Uterus (tissue), 4 donors: Measurements from ENCODE around the gene TMPRSS11A. TPM values are rescaled to one million over a fixed set of nuclear protein-coding genes. Genes with fewer than 3 reads are reported as not detected.

Experiments
- DNase-seq, 2 donors: peaks; one replicate each; pipeline ENCODE4 v3.0.0-alpha.2; 2019 to 2020
- H3K27ac ChIP-seq, 2 donors: fragments of 200-600 bp; sonication (generic); 1 replicate in 1 of 2; 2 replicates in 1 of 2; pipeline ENCODE4 v1.5.1; 2016 to 2018
- H3K27me3 ChIP-seq, 2 donors: fragments of 200-600 bp; sonication (generic); one replicate each; pipeline ENCODE4 v1.5.1; 2018 to 2019; ENCODE audit warnings: control low read depth in 1 of 2
- H3K36me3 ChIP-seq, 2 donors: fragments of 200-600 bp; sonication (generic); one replicate each; pipeline ENCODE4 v1.5.1; 2019; ENCODE audit warnings: control low read depth in 1 of 2
- H3K4me1 ChIP-seq, 2 donors: fragments of 200-600 bp; sonication (generic); one replicate each; pipeline ENCODE4 v1.5.1; 2018 to 2019; ENCODE audit warnings: control low read depth in 1 of 2
- H3K4me3 ChIP-seq, 2 donors: fragments of 200-600 bp; sonication (generic); 1 replicate in 1 of 2; 2 replicates in 1 of 2; pipeline ENCODE4 v1.5.1; 2018 to 2019; ENCODE audit warnings: mild to moderate bottlenecking in 1 of 2
- H3K9me3 ChIP-seq, 2 donors: fragments of 200-600 bp; sonication (generic); one replicate each; pipeline ENCODE4 v1.5.1; 2019; ENCODE audit warnings: control low read depth in 1 of 2
- POLR2A ChIP-seq, 2 donors: fragments of 450-650 bp; IDR thresholded peaks; one replicate each; pipeline ENCODE4 v1.6.1; 2016; ENCODE audit warnings: antibody characterized with exemption in 2 of 2, mild to moderate bottlenecking in 1 of 2, moderate library complexity in 1 of 2
- intact Hi-C: fragments of 100-400 bp; cut with DNase I; formaldehyde crosslinking; loops from one replicate; pipeline ENCODE4 v1.15.1; 2023; ENCODE audit warnings: low total_unique reads
- total RNA-seq, 4 donors: library from RNA; depleted of rRNA in 3 of 4; stranded (reverse); fragments of >200 nt in 3 of 4; gene quantifications; one replicate each; pipeline versions ENCODE4 v1.1.0 to v1.2.4, GENCODE V29; 2014 to 2023
- TF ChIP-seq, protein P1 (sequence below), 4 experiments: fragments of 200-600 bp in 2 of 4; fragments of 450-650 bp in 2 of 4; sonication (generic) in 2 of 4; IDR thresholded peaks; one replicate each; pipeline ENCODE4 v1.5.1; 2016 to 2019; ENCODE audit warnings: antibody characterized with exemption in 4 of 4, mild to moderate bottlenecking in 2 of 4, moderate library complexity in 1 of 4
- donor health status: DM: yes; HTN: yes; CAD: no.

The TMPRSS11A gene
- total RNA-seq, 4 donors from 2014 or later, result not detected

DNA sequence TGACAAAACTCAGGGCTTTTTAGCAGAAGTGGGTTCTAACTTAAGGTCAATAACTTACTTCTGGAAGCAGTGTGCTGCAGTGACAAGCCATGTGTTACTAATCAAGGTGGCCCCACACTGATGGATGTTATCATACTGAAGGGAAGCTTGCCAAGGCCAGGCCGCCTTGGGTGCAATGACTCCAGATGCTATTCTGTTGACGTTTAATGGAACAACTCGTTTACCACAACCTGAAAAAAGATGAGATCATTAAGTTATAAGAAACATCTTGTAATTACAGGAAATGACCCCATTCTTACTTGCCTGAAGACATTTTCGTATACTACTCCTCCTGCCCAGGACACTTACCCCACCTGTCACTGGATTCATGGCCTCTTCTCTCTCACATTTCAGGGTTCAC lies 40.6 kb downstream of the TMPRSS11A start:
- Histone ChIP-seq H3K36me3 (no peaks in the 10 kb centered on the region), H3K9me3 (no peaks in the 10 kb centered on the region), H3K4me3 (no peak overlapping the region), H3K27me3 (no peaks in the 10 kb centered on the region), H3K4me1 (no peaks in the 10 kb centered on the region), H3K27ac (no peak overlapping the region)
- intact Hi-C loops, result no loop called here
- DNase-seq, result no peak
- TF ChIP-seq, protein P1, sequence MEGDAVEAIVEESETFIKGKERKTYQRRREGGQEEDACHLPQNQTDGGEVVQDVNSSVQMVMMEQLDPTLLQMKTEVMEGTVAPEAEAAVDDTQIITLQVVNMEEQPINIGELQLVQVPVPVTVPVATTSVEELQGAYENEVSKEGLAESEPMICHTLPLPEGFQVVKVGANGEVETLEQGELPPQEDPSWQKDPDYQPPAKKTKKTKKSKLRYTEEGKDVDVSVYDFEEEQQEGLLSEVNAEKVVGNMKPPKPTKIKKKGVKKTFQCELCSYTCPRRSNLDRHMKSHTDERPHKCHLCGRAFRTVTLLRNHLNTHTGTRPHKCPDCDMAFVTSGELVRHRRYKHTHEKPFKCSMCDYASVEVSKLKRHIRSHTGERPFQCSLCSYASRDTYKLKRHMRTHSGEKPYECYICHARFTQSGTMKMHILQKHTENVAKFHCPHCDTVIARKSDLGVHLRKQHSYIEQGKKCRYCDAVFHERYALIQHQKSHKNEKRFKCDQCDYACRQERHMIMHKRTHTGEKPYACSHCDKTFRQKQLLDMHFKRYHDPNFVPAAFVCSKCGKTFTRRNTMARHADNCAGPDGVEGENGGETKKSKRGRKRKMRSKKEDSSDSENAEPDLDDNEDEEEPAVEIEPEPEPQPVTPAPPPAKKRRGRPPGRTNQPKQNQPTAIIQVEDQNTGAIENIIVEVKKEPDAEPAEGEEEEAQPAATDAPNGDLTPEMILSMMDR (IDR thresholded peaks at IDR 0.05), result no peak
- no peak for TF ChIP-seq POLR2A (IDR thresholded peaks at IDR 0.05)

DNA sequence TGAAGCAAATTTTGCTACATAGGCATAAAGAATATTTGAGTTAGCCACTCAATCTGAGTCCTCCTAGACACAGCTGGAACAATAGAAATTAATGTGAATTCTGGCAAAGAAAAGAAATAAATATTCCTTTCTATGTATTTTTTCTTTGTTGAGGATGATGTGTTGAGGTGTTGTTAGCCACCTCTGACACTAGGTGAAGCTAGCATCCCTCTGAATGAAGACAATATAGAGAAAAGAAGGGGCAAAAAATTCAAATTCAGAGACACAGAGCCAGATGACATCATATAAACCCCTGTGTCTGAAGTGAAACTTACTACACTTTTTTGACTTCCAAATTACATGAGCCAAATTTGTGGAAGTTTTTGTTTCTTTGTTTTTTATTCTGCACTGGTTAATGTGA lies 44.9 kb downstream of the TMPRSS11A start:
- Histone ChIP-seq H3K36me3 (no peaks in the 10 kb centered on the region), H3K27ac (no peak overlapping the region), H3K4me3 (no peak overlapping the region), H3K9me3 (no peaks in the 10 kb centered on the region), H3K27me3 (no peaks in the 10 kb centered on the region), H3K4me1 (no peaks in the 10 kb centered on the region)
- no peak for DNase-seq
- TF ChIP-seq POLR2A (IDR thresholded peaks at IDR 0.05), result no peak
- TF ChIP-seq, protein P1 (IDR thresholded peaks at IDR 0.05), result no peak
- intact Hi-C loops, result no loop called here

DNA sequence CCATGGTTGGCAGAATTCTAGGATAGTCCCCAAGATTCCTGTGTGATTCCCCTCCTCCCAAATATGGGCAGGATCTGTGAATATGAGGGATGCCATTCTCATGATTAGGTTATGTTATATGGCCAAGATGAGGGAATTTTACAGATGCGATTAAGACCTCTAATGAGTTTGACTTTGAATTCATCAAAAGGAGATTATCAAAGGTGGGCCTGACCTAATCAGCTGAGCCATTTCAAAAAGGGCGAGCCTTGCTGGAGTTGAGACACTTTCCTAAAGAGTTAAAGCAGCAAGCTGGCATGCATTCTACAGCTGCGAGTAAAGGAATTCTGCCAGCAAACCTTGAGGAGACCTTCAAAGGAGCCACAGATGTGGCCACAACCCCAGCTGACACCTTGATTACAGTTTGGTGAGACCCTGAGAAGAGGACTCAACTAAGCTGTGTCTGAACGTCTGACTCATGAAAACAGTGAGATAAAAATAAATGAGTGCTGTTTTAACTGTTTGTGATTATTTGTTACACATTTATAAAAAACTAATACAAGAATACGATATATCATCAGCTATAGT lies 47.8 kb downstream of the TMPRSS11A start:
- no peak for DNase-seq
- Histone ChIP-seq H3K27me3 (no peaks in the 10 kb centered on the region), H3K4me3 (no peak overlapping the region), H3K27ac (no peak overlapping the region), H3K36me3 (no peaks in the 10 kb centered on the region), H3K4me1 (no peaks in the 10 kb centered on the region), H3K9me3 (no peaks in the 10 kb centered on the region)
- intact Hi-C loops, result no loop called here
- TF ChIP-seq, protein P1 (IDR thresholded peaks at IDR 0.05), result no peak
- TF ChIP-seq POLR2A (IDR thresholded peaks at IDR 0.05), result no peak

DNA sequence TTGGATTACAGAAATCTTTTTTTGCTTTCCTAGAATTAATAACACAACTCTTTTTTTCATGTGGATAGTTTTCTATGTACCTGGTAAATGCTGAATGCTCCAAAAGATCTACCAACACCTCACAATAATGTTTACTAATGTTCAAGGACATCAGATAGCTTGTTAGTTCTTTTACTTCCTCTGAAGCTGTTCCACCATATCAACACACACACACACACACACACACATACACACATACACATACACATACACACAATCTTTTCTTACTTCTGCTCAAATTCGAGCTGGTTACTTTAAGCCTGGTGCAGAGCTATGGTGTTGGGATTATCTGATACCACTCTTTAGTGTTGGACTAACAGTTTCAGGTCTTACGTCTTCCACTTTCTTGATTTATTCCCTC lies 51.2 kb downstream of the TMPRSS11A start:
- intact Hi-C loops, result no loop called here

DNA sequence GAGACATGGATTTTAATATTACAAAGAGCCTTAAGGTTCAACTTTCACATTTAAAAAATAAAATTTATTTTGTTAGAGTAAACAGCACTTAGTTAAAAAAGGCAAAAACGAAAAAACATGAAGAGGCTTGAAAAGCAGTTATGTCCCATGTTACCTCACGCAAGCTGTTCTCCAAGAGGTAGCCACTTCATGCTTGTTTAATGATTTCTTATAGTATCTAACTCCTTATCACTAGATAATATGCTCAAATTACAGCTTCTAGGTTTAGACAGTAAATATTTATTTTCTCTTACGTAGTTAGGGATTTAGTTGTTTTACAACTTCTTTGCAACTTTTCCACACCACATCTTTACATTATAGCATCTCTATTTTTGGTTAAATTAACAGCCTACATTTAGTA lies 51.7 kb downstream of the TMPRSS11A start:
- Histone ChIP-seq H3K27ac (no peak overlapping the region), H3K36me3 (no peaks in the 10 kb centered on the region), H3K9me3 (no peaks in the 10 kb centered on the region), H3K4me1 (no peaks in the 10 kb centered on the region), H3K4me3 (no peak overlapping the region), H3K27me3 (no peaks in the 10 kb centered on the region)
- no peak for DNase-seq
- TF ChIP-seq, protein P1 (IDR thresholded peaks at IDR 0.05), result no peak
- no peak for TF ChIP-seq POLR2A (IDR thresholded peaks at IDR 0.05)
- intact Hi-C loops, result no loop called here

More for the DNA sequence above, 51.2 kb downstream of the TMPRSS11A start:
- Histone ChIP-seq H3K4me1 (no peaks in the 10 kb centered on the region), H3K9me3 (no peaks in the 10 kb centered on the region), H3K36me3 (no peaks in the 10 kb centered on the region), H3K27me3 (no peaks in the 10 kb centered on the region), H3K4me3 (no peak overlapping the region), H3K27ac (no peak overlapping the region)
- DNase-seq, result no peak
- TF ChIP-seq, protein P1 (IDR thresholded peaks at IDR 0.05), result no peak
- TF ChIP-seq POLR2A (IDR thresholded peaks at IDR 0.05), result no peak
